ENCODE results near the gene PKLR.
"Not testable (repeated sequence)": the region's sequence is repeated elsewhere in the genome, so short reads cannot be mapped to it uniquely, and the experiment has no call there.

Gene PKLR

GRCh38 chr1:155316922-155317321 lies 15.7 kb upstream of the PKLR start:
- DNase-seq: no peak

GRCh38 chr1:155313261-155313660 lies 12.0 kb upstream of the PKLR start:
- no peak for DNase-seq

DNA sequence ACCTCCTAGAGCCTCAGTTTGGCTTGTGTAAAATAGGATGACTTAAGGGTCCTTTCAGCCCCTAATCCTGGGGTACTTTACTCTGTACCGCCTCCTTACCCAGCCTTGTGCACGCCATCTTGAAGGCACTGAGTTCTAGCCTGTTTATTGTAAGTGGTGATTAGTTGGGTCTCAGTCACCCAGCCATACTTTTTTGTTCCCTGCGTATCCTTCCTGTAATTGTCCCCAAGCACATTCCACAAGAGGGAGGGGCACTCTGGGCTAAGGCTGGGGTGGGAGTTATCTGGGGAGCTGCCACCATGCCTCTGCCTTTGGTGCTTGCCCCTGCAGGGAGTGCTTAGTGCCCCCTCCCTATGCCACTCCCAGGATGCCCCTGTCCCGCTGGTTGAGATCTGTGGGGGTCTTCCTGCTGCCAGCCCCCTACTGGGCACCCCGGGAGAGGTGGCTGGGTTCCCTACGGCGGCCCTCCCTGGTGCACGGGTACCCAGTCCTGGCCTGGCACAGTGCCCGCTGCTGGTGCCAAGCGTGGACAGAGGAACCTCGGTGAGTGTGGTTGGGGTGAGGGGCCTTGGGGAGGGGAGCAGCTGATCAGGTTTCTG lies 8.3 kb upstream of the PKLR start:
- peak; percentile 13 for DNase-seq

GRCh38 chr1:155308493-155309422 lies 7.5 kb upstream of the PKLR start, which contains the start of gene FDPS:
Gene FDPS, plus strand, starts transcription at chr1:155308866. Its CDS starts 924 bp downstream, at chr1:155309790.
- peak; percentile 99 for DNase-seq

GRCh38 chr1:155307247-155307740 lies 6.1 kb upstream of the PKLR start:
- peak; percentile 39 for DNase-seq

DNA sequence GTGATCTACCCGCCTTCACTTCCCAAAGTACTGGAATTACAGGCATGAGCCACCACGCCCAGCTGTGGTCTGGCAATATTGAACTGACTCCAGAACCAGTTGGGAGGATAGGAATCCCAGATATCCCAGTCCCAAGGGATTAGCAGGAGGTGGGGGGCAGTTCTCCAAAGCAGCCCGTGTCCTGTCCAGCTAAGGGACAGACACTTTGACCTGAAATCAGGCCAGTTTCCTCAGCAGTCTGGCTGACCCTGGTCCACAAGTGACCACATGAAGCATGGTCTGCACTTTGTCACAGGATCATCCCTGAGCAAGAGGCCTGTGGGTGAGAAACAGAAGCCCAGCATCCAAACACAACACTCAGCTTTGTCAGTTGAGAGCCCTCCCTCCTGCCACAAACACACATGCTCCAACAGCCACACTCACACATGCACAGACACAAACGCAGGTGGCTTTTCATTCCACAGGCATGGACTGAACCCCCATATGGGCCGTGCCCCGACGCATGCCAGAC lies 4.7 kb upstream of the PKLR start:
- DNase-seq: no peak

DNA sequence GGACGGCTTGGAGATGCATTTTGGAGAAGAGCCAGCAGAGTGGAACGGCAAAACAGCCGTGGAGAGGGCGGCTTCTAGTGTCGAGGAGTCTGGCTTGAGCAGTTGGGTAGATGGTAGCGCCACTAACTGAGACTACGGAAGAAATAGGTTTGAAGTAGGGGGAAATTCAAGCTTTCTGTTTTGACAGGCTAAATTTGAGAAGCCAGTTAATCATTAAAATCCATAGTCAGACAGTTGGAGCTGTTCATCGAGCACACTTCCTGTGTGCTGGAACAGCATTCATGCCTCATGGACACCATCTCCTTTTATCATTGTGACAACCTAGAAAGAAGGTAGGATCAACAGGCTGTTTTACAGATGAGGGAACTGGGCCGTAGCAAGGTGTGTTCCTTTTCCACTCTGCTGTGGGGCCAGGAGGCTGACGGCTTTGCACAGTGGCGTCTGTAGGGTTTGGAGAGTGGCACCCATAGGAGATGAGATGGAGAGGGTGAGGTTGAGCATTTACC lies 3.4 kb upstream of the PKLR start:
- DNase-seq: no peak

- DNase-seq: no peak
Measured at GRCh38 chr1:155300553-155301329, 497 bp downstream of the PKLR start.

DNA sequence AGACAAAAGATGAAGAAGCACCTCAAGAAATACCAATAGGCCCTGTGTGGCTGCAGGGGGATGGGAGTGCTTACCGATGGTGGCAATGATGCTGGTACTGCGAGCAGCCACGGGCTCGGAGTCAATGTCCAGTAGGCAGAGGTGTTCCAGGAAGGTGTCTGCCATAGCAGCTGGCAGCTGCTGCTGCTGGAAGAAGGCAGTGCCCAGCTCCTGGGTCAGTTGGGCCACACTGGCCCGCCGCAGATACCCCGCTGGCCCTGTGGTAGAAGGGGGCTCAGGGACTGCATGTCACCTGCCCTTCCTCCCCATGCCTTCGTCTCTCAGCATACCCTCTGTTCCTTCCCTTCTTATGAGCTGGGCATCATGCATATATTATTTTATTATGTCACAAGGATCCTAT lies 1.2 kb downstream of the PKLR start:
- DNase-seq: no peak

GRCh38 chr1:155297384-155297783 lies 3.9 kb downstream of the PKLR start:
- DNase-seq: no peak

GRCh38 chr1:155296661-155297060 lies 4.6 kb downstream of the PKLR start:
- DNase-seq: no peak

DNA sequence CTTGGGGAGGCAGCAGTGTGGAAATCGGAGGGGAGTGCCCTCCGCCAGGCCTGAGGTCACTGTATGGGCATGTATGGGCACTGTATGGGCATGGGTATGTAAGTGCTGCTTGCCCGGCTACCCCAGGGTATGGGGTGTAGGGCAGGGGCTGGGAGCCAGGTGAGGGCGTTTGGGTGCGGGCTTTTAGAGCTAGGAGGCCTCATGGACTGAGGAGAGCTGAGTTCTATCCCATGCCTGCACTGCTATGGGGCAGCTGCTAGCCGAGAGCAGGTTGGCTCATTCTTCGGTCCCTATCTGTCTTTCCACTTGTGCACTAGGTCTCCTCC lies 5.3 kb downstream of the PKLR start:
- no peak for DNase-seq

- DNase-seq: peak; percentile 25
Measured at GRCh38 chr1:155295183-155295941, 5.9 kb downstream of the PKLR start.

DNA sequence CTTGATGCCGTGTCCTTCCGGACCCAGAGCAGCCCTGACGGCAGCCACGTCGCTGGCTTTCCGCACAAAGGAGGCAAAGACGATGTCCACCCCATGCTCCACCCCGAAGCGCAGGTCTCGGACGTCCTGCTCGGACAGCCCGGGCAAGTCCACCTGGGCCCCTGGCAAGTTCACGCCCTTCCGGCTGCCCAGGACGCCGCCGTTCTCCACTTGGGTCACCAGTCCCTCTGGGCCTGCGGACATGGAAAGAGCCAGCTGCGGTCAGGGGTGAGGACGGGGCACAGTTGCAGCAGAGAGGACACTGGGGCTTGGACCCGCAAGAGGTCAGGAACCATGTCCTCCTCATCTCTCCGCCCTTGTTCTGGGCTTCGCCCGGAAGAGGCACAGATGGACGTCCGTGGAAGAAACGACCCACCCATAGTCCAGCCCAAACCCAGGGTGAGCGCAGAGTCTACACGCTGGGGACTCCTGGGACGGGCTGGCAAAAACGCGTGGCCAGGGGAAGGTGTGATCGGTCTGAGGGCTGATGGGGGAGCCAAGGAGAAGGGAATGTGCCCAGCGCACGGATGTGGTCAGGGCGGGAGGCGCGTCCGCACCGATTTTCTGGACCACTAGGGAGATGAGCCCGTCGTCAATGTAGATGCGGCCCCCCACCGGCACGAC lies 6.6 kb downstream of the PKLR start:
- DNase-seq: no peak

DNA sequence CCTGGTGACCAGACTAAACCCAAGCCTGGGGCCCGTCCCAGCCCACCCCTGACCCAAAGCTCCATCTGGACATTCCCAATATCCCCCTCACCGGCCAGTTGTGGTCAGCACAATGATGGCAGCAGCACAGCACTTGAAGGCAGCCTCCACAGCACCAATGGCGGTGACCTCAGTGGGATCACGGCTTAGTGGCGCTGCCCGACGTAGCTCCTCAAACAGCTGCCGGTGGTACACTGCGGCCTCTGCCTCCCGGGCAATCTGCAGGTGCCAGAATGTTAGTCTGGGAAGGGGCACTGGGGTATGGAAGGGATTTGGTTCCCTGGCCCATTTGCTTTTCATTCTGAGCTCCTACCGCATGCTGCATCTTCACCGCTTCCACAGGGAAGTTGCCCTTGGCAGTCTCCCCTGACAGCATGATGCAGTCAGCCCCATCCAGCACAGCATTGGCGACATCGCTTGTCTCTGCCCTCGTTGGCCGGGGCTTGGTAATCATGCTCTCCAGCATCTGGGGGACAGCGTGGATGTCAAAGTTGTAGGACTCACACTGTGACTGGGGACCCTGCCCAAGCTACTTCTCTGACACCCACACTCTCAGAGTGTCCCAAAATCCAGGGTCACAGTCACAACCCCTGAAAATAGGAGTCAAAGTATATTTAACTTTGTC lies 8.0 kb downstream of the PKLR start:
- DNase-seq: no peak

GRCh38 chr1:155291006-155291405 lies 10.2 kb downstream of the PKLR start:
- DNase-seq: not testable (repeated sequence)

DNA sequence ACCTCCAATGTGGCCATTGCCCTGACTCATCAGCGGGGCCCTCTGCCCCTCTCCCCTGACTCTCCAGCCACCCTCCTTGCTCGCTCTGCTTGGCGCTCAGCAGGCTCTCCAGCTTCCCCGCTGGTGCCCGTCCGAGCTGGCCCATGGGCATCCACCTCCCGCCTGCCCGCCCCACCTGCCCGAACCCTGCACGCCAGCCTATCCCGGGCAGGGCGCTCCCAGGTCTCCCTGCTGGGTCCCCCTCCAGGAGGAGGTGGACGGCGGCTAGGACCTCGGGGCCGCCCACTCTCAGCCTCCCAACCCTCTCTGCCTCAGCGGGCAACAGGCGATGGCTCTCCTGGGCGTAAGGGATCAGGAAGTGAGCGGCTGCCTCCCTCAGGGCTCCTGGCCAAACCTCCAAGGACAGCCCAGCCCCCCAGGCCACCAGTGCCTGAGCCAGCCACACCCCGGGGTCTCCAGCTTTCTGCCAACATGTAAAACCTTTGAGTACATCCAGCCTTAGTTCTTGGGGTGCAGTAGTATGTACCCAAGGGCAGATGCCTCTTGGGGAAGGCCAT lies 13.2 kb downstream of the PKLR start:
- no peak for DNase-seq

DNA sequence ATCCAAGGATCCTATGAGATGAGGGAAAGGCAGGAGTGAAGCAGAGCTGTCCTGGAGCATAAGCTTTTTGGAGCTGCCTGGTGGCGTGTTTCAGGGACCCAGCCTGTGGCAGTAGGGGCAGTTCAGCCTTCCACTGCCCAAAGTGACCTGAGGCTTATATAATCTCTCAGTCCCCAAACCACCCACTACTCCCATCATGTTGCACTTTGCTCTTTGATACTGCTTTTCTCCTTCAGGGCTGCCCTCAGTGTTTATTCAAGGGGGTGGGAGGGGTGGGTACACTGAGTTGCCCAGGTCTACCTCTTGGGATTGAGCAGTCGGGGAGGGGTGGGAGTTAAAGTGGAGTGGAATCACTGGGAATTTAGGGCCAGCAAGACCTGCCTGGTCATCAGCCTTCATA lies 14.7 kb downstream of the PKLR start:
- DNase-seq: no peak

DNA sequence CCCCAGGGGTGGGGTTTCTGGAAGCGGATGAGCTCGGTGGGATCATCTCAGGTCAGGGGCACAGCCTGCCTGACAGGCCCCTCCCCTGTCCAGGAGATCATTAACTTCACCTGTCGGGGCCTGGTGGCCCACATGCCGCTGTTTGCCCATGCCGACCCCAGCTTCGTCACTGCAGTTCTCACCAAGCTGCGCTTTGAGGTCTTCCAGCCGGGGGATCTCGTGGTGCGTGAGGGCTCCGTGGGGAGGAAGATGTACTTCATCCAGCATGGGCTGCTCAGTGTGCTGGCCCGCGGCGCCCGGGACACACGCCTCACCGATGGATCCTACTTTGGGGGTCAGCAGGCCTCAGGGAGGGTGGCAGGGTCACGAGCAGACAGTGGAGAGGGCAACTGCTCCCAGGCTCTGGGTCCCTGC lies 15.6 kb downstream of the PKLR start:
- DNase-seq: no peak

- no peak for DNase-seq
Measured at GRCh38 chr1:155285063-155285462, 16.2 kb downstream of the PKLR start.

DNA sequence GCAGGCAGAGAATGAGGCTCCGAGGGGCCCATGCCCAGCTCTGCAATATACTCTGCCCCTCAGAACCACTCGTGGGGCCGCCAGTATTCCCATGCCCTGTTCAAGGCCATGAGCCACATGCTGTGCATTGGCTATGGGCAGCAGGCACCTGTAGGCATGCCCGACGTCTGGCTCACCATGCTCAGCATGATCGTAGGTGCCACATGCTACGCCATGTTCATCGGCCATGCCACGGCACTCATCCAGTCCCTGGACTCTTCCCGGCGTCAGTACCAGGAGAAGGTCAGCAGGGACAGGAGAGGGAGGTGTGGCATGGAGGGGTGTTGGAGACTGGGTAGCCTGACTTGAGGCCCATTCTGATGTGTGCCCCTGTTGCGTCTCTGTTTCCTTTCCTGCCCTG lies 16.8 kb downstream of the PKLR start:
- DNase-seq: no peak

Measured in NCI-H146 (cell line).